ENCODE results near the gene FOLR1.
"Not testable (repeated sequence)": the region's sequence is repeated elsewhere in the genome, so short reads cannot be mapped to it uniquely, and the experiment has no call there.

- not testable (repeated sequence) for TF ChIP-seq CTCF (IDR thresholded peaks at IDR 0.05); POLR2A (IDR thresholded peaks at IDR 0.05); POLR2AphosphoS5 (IDR thresholded peaks at IDR 0.05; ENCODE audit: insufficient read depth in 1 of 2, low read depth in 1 of 2)
Measured at GRCh38 chr11:72169754-72170153, 22.2 kb upstream of the FOLR1 start.
